Measurements from ENCODE around the gene GALNTL6.

The GALNTL6 gene

GRCh38 chr4:171889681-171890080 lies 76.5 kb downstream of the GALNTL6 start:
- DNase-seq = no peak

- DNase-seq = no peak
Observed at GRCh38 chr4:171891038-171891437, 77.8 kb downstream of the GALNTL6 start.

- no peak for DNase-seq
Observed at GRCh38 chr4:171896426-171896825, 83.2 kb downstream of the GALNTL6 start.

- DNase-seq = no peak
Observed at GRCh38 chr4:171919314-171919713, 106.1 kb downstream of the GALNTL6 start.

- DNase-seq = no peak
Observed at GRCh38 chr4:171920901-171921300, 107.7 kb downstream of the GALNTL6 start.

- no peak for DNase-seq
Observed at GRCh38 chr4:171924746-171925376, 111.7 kb downstream of the GALNTL6 start.

- DNase-seq = no peak
Observed at GRCh38 chr4:171928336-171928735, 115.1 kb downstream of the GALNTL6 start.

GRCh38 chr4:171929477-171929876 lies 116.3 kb downstream of the GALNTL6 start:
- DNase-seq = no peak

- DNase-seq = no peak
Observed at GRCh38 chr4:171929907-171930306, 116.7 kb downstream of the GALNTL6 start.

- no peak for DNase-seq
Observed at GRCh38 chr4:171932238-171932637, 119.0 kb downstream of the GALNTL6 start.

GRCh38 chr4:171940656-171941055 lies 127.5 kb downstream of the GALNTL6 start:
- DNase-seq = no peak

- DNase-seq = no peak
Observed at GRCh38 chr4:171947400-171947799, 134.2 kb downstream of the GALNTL6 start.

- no peak for DNase-seq
Observed at GRCh38 chr4:171948038-171948437, 134.8 kb downstream of the GALNTL6 start.

GRCh38 chr4:171954650-171955049 lies 141.4 kb downstream of the GALNTL6 start:
- DNase-seq = no peak

- DNase-seq = no peak
Observed at GRCh38 chr4:171956678-171957077, 143.5 kb downstream of the GALNTL6 start.

GRCh38 chr4:171962110-171962509 lies 148.9 kb downstream of the GALNTL6 start:
- no peak for DNase-seq

GRCh38 chr4:171966356-171966755 lies 153.2 kb downstream of the GALNTL6 start:
- no peak for DNase-seq

- no peak for DNase-seq
Observed at GRCh38 chr4:171978216-171978615, 165.0 kb downstream of the GALNTL6 start.

- no peak for DNase-seq
Observed at GRCh38 chr4:171979461-171979860, 166.3 kb downstream of the GALNTL6 start.

- no peak for DNase-seq
Observed at GRCh38 chr4:171981185-171981584, 168.0 kb downstream of the GALNTL6 start.

- no peak for DNase-seq
Observed at GRCh38 chr4:171983935-171984805, 171.0 kb downstream of the GALNTL6 start.

GRCh38 chr4:171985129-171985528 lies 171.9 kb downstream of the GALNTL6 start:
- DNase-seq = no peak

GRCh38 chr4:171993247-171993646 lies 180.0 kb downstream of the GALNTL6 start:
- no peak for DNase-seq

- no peak for DNase-seq
Observed at GRCh38 chr4:172007889-172008288, 194.7 kb downstream of the GALNTL6 start.
